RWPE2 (cell line): ENCODE data around the gene DES.

Experiments
- ATAC-seq: fragments of 200-7000 bp; cut with Tn5 transposase; 3 replicates; pipeline ENCODE4 v1.9.1; 2021; ENCODE audit warnings: low read depth
- DNase-seq: peaks from one replicate; pipeline ENCODE4 v3.0.0-alpha.2; 2020; ENCODE audit warnings: low spot score
- H3K27ac ChIP-seq: fragments of 450-650 bp; 2 replicates; pipeline ENCODE4 v1.5.1; 2017; ENCODE audit warnings: mild to moderate bottlenecking; ENCODE audit not compliant: poor library complexity, severe bottlenecking
- H3K27me3 ChIP-seq: fragments of 250-450 bp; sonication (Bioruptor Pico); 2 replicates; pipeline ENCODE4 v1.5.1; 2021; ENCODE audit warnings: mild to moderate bottlenecking, moderate library complexity; ENCODE audit not compliant: insufficient read depth, poor library complexity, severe bottlenecking
- H3K36me3 ChIP-seq: fragments of 250-450 bp; sonication (Bioruptor Pico); 2 replicates; pipeline ENCODE4 v1.5.1; 2020; ENCODE audit warnings: low read depth, mild to moderate bottlenecking, moderate library complexity
- H3K4me1 ChIP-seq: fragments of 250-450 bp; sonication (Bioruptor Pico); 2 replicates; pipeline ENCODE4 v1.5.1; 2021; ENCODE audit warnings: mild to moderate bottlenecking, moderate library complexity; ENCODE audit not compliant: insufficient read depth, poor library complexity, severe bottlenecking
- H3K4me3 ChIP-seq: fragments of 250-450 bp; sonication (Bioruptor Pico); 2 replicates; pipeline ENCODE4 v1.5.1; 2021; ENCODE audit warnings: mild to moderate bottlenecking, moderate library complexity; ENCODE audit not compliant: severe bottlenecking
- H3K9me3 ChIP-seq: fragments of 250-450 bp; sonication (Bioruptor Pico); 2 replicates; pipeline ENCODE4 v1.5.1; 2021; ENCODE audit warnings: mild to moderate bottlenecking, moderate library complexity; ENCODE audit not compliant: severe bottlenecking
- CTCF ChIP-seq: fragments of 450-650 bp; IDR thresholded peaks from one replicate; pipeline ENCODE4 v1.5.1; 2017; ENCODE audit warnings: mild to moderate bottlenecking, moderate library complexity; ENCODE audit not compliant: poor library complexity, severe bottlenecking

The DES gene

GRCh38 chr2:219380926-219381325 lies 37.3 kb upstream of the DES start:
- TF ChIP-seq CTCF = no peak
- H3K4me1 ChIP-seq = no peaks in the 10 kb centered on the region
- no peak for ATAC-seq
- peaks cover 25% of the 10 kb centered on the region for H3K36me3 ChIP-seq
- no peak overlapping the region for H3K27ac ChIP-seq
- H3K9me3 ChIP-seq = no peaks in the 10 kb centered on the region
- H3K27me3 ChIP-seq = no peaks in the 10 kb centered on the region
- no peak overlapping the region for H3K4me3 ChIP-seq
- DNase-seq = no peak

- Histone ChIP-seq H3K27ac (no peak overlapping the region), H3K36me3 (peaks cover 29% of the 10 kb centered on the region)
Measured at GRCh38 chr2:219381448-219381847, 36.7 kb upstream of the DES start.

GRCh38 chr2:219384083-219384713 lies 34.0 kb upstream of the DES start:
- Histone ChIP-seq H3K4me1 (no peaks in the 10 kb centered on the region), H3K4me3 (no peak overlapping the region), H3K9me3 (no peaks in the 10 kb centered on the region), H3K27me3 (no peaks in the 10 kb centered on the region), H3K27ac (no peak overlapping the region), H3K36me3 (peaks cover 29% of the 10 kb centered on the region)
- TF ChIP-seq CTCF = no peak
- DNase-seq = no peak
- no peak for ATAC-seq

More at GRCh38 chr2:219381448-219381847, 36.7 kb upstream of the DES start:
- DNase-seq (no peak), ATAC-seq (no peak)
- Histone ChIP-seq H3K9me3 (no peaks in the 10 kb centered on the region), H3K27me3 (no peaks in the 10 kb centered on the region), H3K4me1 (no peaks in the 10 kb centered on the region), H3K4me3 (no peak overlapping the region)
- no peak for TF ChIP-seq CTCF

- H3K36me3 ChIP-seq = peaks cover 29% of the 10 kb centered on the region
Measured at GRCh38 chr2:219384859-219385258, 33.3 kb upstream of the DES start.

More at GRCh38 chr2:219384859-219385258, 33.3 kb upstream of the DES start:
- Histone ChIP-seq H3K4me3 (no peak overlapping the region), H3K27ac (no peak overlapping the region), H3K27me3 (peaks cover under 1% of the 10 kb centered on the region), H3K4me1 (no peaks in the 10 kb centered on the region), H3K9me3 (no peaks in the 10 kb centered on the region)
- no peak for TF ChIP-seq CTCF
- DNase-seq (no peak), ATAC-seq (no peak)
